ENCODE measurements around the gene MYH10. TPM values are rescaled to one million over a fixed set of nuclear protein-coding genes. Genes with fewer than 3 reads are reported as not detected.
A peak's percentile ranks its signal among the peaks of the same experiment; 100 is the strongest.

Gene MYH10
- total RNA-seq, 1 donor from 2014 or later = 429 TPM

DNA sequence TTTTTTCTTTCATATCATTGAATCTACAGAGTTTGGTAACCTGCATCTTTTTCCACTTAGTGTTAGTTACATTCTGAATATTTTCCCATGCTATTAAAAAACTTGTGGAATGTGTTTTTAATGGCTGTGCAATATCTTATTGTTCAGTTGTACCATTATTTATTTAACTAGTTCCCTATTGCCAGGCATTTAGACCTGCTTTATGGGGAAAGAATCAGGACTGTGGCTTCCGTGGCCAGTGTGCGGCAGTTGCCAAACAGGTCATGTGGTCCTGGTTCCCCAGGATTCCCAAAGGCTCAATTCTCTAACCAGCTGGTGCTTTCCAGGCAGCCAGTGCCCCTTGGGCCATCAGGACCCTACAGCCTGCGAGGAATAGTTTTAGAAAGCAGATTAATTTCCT is 164.1 kb downstream of the MYH10 start:
- Mint-ChIP-seq H3K9me3 (ENCODE audit: unreplicated experiment) (no peaks in the 10 kb centered on the region), H3K4me3 (ENCODE audit: unreplicated experiment) (no peak overlapping the region), H3K36me3 (ENCODE audit: low read depth, unreplicated experiment) (peaks cover 29% of the 10 kb centered on the region), H3K4me1 (ENCODE audit: unreplicated experiment) (no peaks in the 10 kb centered on the region), H3K27ac (ENCODE audit: unreplicated experiment) (no peak overlapping the region), H3K27me3 (ENCODE audit: unreplicated experiment) (peaks cover 10% of the 10 kb centered on the region)
- TF ChIP-seq, protein P1, sequence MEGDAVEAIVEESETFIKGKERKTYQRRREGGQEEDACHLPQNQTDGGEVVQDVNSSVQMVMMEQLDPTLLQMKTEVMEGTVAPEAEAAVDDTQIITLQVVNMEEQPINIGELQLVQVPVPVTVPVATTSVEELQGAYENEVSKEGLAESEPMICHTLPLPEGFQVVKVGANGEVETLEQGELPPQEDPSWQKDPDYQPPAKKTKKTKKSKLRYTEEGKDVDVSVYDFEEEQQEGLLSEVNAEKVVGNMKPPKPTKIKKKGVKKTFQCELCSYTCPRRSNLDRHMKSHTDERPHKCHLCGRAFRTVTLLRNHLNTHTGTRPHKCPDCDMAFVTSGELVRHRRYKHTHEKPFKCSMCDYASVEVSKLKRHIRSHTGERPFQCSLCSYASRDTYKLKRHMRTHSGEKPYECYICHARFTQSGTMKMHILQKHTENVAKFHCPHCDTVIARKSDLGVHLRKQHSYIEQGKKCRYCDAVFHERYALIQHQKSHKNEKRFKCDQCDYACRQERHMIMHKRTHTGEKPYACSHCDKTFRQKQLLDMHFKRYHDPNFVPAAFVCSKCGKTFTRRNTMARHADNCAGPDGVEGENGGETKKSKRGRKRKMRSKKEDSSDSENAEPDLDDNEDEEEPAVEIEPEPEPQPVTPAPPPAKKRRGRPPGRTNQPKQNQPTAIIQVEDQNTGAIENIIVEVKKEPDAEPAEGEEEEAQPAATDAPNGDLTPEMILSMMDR (IDR thresholded peaks at IDR 0.05; ENCODE audit: unreplicated experiment) = no peak
- DNase-seq (ENCODE audit: low spot score) = no peak

DNA sequence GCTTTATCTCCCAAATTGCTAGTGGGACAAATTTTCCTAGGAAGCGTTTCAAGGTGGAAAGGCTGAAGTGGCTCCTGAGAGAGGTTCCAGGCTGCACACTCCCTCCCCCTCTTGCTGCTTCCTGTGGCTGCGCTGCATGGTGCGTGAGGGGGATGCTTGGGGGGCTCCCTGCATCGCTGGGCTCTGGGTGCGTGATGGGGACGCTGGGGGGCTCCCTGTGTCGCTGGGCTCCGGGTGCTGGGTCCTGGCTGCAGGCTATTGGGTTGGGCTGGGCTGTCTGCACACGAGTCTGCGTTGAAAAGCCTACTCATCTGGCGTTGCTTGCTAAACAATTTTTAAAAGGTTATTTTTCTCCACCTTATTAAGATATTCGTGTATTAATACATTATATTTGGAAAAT is 164.8 kb downstream of the MYH10 start:
- H3K4me3 Mint-ChIP-seq (ENCODE audit: unreplicated experiment) = no peak overlapping the region
- H3K27ac Mint-ChIP-seq (ENCODE audit: unreplicated experiment) = no peak overlapping the region
- no peaks in the 10 kb centered on the region for H3K4me1 Mint-ChIP-seq (ENCODE audit: unreplicated experiment)
- H3K27me3 Mint-ChIP-seq (ENCODE audit: unreplicated experiment) = peaks cover 6% of the 10 kb centered on the region
- peaks cover 29% of the 10 kb centered on the region for H3K36me3 Mint-ChIP-seq (ENCODE audit: low read depth, unreplicated experiment)
- no peak for DNase-seq (ENCODE audit: low spot score)
- no peaks in the 10 kb centered on the region for H3K9me3 Mint-ChIP-seq (ENCODE audit: unreplicated experiment)
- TF ChIP-seq, protein P1 (IDR thresholded peaks at IDR 0.05; ENCODE audit: unreplicated experiment) = no peak

DNA sequence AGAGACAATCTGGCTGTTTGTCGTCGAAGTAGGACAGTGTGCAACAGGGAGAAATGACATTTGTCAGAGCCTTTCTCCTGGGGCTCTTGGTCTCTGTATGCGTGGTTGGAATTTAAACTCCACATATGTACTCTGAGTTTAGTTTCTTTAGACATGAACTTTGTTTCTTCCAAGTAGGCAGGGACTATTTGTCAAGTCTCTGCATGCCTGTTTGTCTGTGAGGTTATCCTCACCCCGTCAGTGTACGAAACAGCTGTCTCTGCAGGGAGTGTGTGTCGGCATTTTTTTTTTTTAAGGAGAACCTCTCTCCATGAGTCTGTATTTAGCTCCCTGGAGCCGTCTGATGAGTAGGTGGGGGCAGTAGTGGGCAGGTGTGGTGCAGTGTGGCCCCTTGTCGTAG is 165.2 kb downstream of the MYH10 start:
- Mint-ChIP-seq H3K9me3 (ENCODE audit: unreplicated experiment) (no peaks in the 10 kb centered on the region), H3K4me1 (ENCODE audit: unreplicated experiment) (no peaks in the 10 kb centered on the region), H3K4me3 (ENCODE audit: unreplicated experiment) (peak overlapping the region; percentile 50), H3K27me3 (ENCODE audit: unreplicated experiment) (peaks cover 6% of the 10 kb centered on the region), H3K36me3 (ENCODE audit: low read depth, unreplicated experiment) (peaks cover 29% of the 10 kb centered on the region), H3K27ac (ENCODE audit: unreplicated experiment) (no peak overlapping the region)
- TF ChIP-seq, protein P1 (IDR thresholded peaks at IDR 0.05; ENCODE audit: unreplicated experiment) = no peak
- no peak for DNase-seq (ENCODE audit: low spot score)

DNA sequence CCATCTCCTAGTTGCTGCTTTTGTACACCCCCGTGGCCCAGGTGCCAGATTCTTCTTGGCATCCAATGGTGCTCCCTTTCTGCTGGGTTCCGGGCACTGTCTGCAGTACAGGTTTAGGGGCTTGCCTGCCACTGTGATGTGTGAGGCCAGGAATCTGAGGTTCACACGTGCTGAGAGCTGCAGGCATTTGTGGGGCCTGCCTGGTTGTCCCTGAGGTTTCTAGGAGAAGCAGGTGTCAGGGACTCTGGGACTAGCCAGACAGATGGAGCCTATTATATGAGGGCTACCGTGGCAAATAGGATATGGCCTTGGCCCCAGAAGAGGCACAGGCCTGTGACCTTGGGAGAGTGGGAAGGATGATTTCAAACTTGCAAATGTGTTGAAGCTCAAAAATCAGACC is 165.6 kb downstream of the MYH10 start:
- no peak overlapping the region for H3K27ac Mint-ChIP-seq (ENCODE audit: unreplicated experiment)
- DNase-seq (ENCODE audit: low spot score) = no peak

DNA sequence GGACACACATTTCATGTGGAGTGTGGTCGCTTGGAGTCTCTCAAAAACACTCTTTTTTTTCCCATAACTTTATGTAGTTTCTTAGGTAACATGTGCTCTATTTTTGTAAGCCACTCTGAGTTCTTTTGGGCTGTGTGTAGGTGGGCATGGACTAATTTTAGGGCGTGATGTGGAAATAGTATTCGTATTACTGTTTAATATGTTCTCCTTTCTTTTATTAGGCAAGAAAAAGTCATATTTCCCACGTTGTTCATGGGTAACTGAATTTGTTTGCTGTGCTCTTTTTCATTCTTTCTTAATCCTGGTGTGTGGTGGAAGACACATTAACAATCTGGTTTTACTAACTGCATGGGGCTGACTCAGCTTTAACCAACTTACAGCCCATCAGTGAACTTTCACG is 167.4 kb downstream of the MYH10 start:
- Mint-ChIP-seq H3K9me3 (ENCODE audit: unreplicated experiment) (no peaks in the 10 kb centered on the region), H3K4me3 (ENCODE audit: unreplicated experiment) (no peak overlapping the region), H3K36me3 (ENCODE audit: low read depth, unreplicated experiment) (peaks cover 32% of the 10 kb centered on the region), H3K27ac (ENCODE audit: unreplicated experiment) (peak overlapping the region; percentile 48), H3K4me1 (ENCODE audit: unreplicated experiment) (no peaks in the 10 kb centered on the region), H3K27me3 (ENCODE audit: unreplicated experiment) (peaks cover 3% of the 10 kb centered on the region)
- TF ChIP-seq, protein P1 (IDR thresholded peaks at IDR 0.05; ENCODE audit: unreplicated experiment) = no peak
- no peak for DNase-seq (ENCODE audit: low spot score)

More for the DNA sequence above, 165.6 kb downstream of the MYH10 start:
- Mint-ChIP-seq H3K4me3 (ENCODE audit: unreplicated experiment) (no peak overlapping the region), H3K4me1 (ENCODE audit: unreplicated experiment) (no peaks in the 10 kb centered on the region), H3K36me3 (ENCODE audit: low read depth, unreplicated experiment) (peaks cover 29% of the 10 kb centered on the region), H3K9me3 (ENCODE audit: unreplicated experiment) (no peaks in the 10 kb centered on the region), H3K27me3 (ENCODE audit: unreplicated experiment) (peaks cover 4% of the 10 kb centered on the region)
- TF ChIP-seq, protein P1 (IDR thresholded peaks at IDR 0.05; ENCODE audit: unreplicated experiment) = no peak
